Psoas muscle (tissue), 8 donors: ENCODE measurements around the gene GTF2F1. TPM values are rescaled to one million over a fixed set of nuclear protein-coding genes. Genes with fewer than 3 reads are reported as not detected.

Experiments used
- ATAC-seq, 4 donors: fragments of 200-7000 bp; cut with Tn5 transposase; one replicate each; pipeline ENCODE4 v1.9.1; 2020; ENCODE audit warnings: moderate library complexity in 3 of 4, mild to moderate bottlenecking in 2 of 4
- DNase-seq, 2 donors: peaks; one replicate each; pipeline ENCODE4 v3.0.0-alpha.2; 2020
- H3K27ac ChIP-seq: fragments of 200-600 bp; one replicate; pipeline ENCODE4 v1.8.0; 2022
- H3K27me3 ChIP-seq, 3 donors: fragments of 200-600 bp in 1 of 3; one replicate each; pipeline versions ENCODE4 v1.6.1 to v1.8.0; 2013 to 2022; ENCODE audit warnings: low read length in 2 of 3, mild to moderate bottlenecking in 2 of 3, moderate library complexity in 1 of 3; ENCODE audit not compliant: insufficient read depth in 3 of 3
- H3K36me3 ChIP-seq, 2 donors: fragments of 200-600 bp in 1 of 2; one replicate each; pipeline versions ENCODE4 v1.6.1 to v1.8.0; 2013 to 2022; ENCODE audit warnings: low read depth in 1 of 2, mild to moderate bottlenecking in 1 of 2, moderate library complexity in 1 of 2; ENCODE audit not compliant: insufficient read depth in 1 of 2
- H3K4me1 ChIP-seq: fragments of 200-600 bp; one replicate; pipeline ENCODE4 v1.8.0; 2022
- H3K4me3 ChIP-seq: fragments of 200-600 bp; one replicate; pipeline ENCODE4 v1.8.0; 2022; ENCODE audit warnings: mild to moderate bottlenecking
- H3K9me3 ChIP-seq: fragments of 200-600 bp; one replicate; pipeline ENCODE4 v1.8.0; 2022
- CTCF ChIP-seq: fragments of 200-600 bp; IDR thresholded peaks from one replicate; pipeline ENCODE4 v1.8.0; 2022; ENCODE audit warnings: antibody characterized with exemption
- WGBS, 3 donors: extraction: QIAGEN DNeasy Blood & Tissue Kit; methylation state at CpG; one replicate each; pipeline versions ENCODE4 v1.1.6 to v1.1.7; 2013; 5-methylcytosine and 5-hydroxymethylcytosine counted together
- intact Hi-C, 2 donors: fragments of 100-400 bp; cut with DNase I; formaldehyde crosslinking; loops; one replicate each; pipeline versions ENCODE4 v1.11.0 to v1.14.2; 2022
- polyA plus RNA-seq, 3 donors: library from polyadenylated mRNA; stranded (reverse); fragments of 200-250 nt; gene quantifications; one replicate each; pipeline ENCODE4 v1.2.3, GENCODE V29; 2013
- total RNA-seq, 4 donors: library from RNA; stranded (reverse); fragmentation: NEBNext Ultra II Directional in 2 of 4; extraction: Animal tissue kit (Norgen Biotek cat#: 25700) in 2 of 4; gene quantifications; one replicate each; pipeline versions ENCODE4 v1.2.1 to v1.2.4, GENCODE V29; 2021 to 2023
- donor health status: healthy with polysubstance abuse.
- donor health status: DM: no; HTN: no; CAD: no; lungs with moderate emphysema.
- donor health status: Bipolar disorder and iron deficiency.
- donor health status: healthy.
- donor health status: DM: yes; HTN: yes; CAD: no.
- donor health status: DM: no; HTN: no; CAD: no.
- donor health status: DM: no; HTN: no; CAD: no.
- donor health status: DM: yes; HTN: yes; CAD: no.

The GTF2F1 gene
- total and polyA plus RNA-seq, 7 donors = 23.7 to 60.0 (median 33.8) TPM

- H3K4me3 ChIP-seq = peak overlapping the region; percentile 93
- H3K9me3 ChIP-seq = no peaks in the 10 kb centered on the region
- intact Hi-C loops = loop anchor here (5.0 to 10.0 kb wide), 2 partner anchors 46 to 209 kb away; partner anchors contain the start of gene PSPN (in 2 of the 2)
- H3K27me3 ChIP-seq = no peaks in the 10 kb centered on the region
- ATAC-seq = no peak
- H3K4me1 ChIP-seq = peaks cover 16% of the 10 kb centered on the region
- 1 to 4% (median 4%) methylated on average over 18 to 20 of the region's 20 CpGs for WGBS, 3 donors
- no peak for DNase-seq
- peaks cover 0 to 37% of the 10 kb centered on the region in 2 donors for H3K36me3 ChIP-seq
- peak overlapping the region; percentile 71 for H3K27ac ChIP-seq
- TF ChIP-seq CTCF = no peak
Measured at GRCh38 chr19:6423499-6424194, 30.7 kb upstream of the GTF2F1 start.

- no peaks in the 10 kb centered on the region for H3K9me3 ChIP-seq
- DNase-seq (no peak), ATAC-seq (no peak)
- H3K4me3 ChIP-seq = no peak overlapping the region
- no peak overlapping the region for H3K27ac ChIP-seq
- H3K4me1 ChIP-seq = peaks cover 16% of the 10 kb centered on the region
- H3K27me3 ChIP-seq = no peaks in the 10 kb centered on the region
- intact Hi-C loops = loop anchor here (5.0 to 10.0 kb wide), 2 partner anchors 44 to 207 kb away; partner anchors contain the start of gene PSPN (in 2 of the 2)
- no peak for TF ChIP-seq CTCF
- 71 to 81% (median 73%) methylated on average over 19 to 20 of the region's 20 CpGs for WGBS, 3 donors
- H3K36me3 ChIP-seq = peaks cover under 1 to 60% of the 10 kb centered on the region in 2 donors
Measured at GRCh38 chr19:6421075-6422014, 28.4 kb upstream of the GTF2F1 start.

GRCh38 chr19:6418562-6418932 lies 25.6 kb upstream of the GTF2F1 start:
- ATAC-seq = no peak
- no peak for TF ChIP-seq CTCF
- no peaks in the 10 kb centered on the region for H3K9me3 ChIP-seq
- WGBS, 3 donors = 88 to 94% (median 90%) methylated on average over 19 of the region's 19 CpGs
- intact Hi-C loops = no loop called here
- DNase-seq = no peak
- H3K4me1 ChIP-seq = peaks cover 16% of the 10 kb centered on the region
- H3K27ac ChIP-seq = no peak overlapping the region
- no peak overlapping the region for H3K4me3 ChIP-seq
- H3K27me3 ChIP-seq = no peaks in the 10 kb centered on the region
- H3K36me3 ChIP-seq = peaks cover 15 to 88% of the 10 kb centered on the region in 2 donors

- peak; percentile 41 for TF ChIP-seq CTCF
- Histone ChIP-seq H3K9me3 (no peaks in the 10 kb centered on the region), H3K36me3 (peaks cover 15 to 93% of the 10 kb centered on the region in 2 donors), H3K27me3 (no peaks in the 10 kb centered on the region), H3K27ac (no peak overlapping the region), H3K4me1 (peaks cover 9% of the 10 kb centered on the region), H3K4me3 (no peak overlapping the region)
- ATAC-seq = peak; percentile 69 to 87 (median 78)
- WGBS, 3 donors = 67 to 74% (median 67%) methylated on average over 32 to 33 of the region's 33 CpGs
- peak in 1 of 2 donors; percentile 70 for DNase-seq
- intact Hi-C loops = no loop called here
Measured at GRCh38 chr19:6417713-6418561, 25.0 kb upstream of the GTF2F1 start.
